ENCODE results near the gene TRIM69. TPM values are rescaled to one million over a fixed set of nuclear protein-coding genes. Genes with fewer than 3 reads are reported as not detected.
A peak's percentile ranks its signal among the peaks of the same experiment; 100 is the strongest.

The TRIM69 gene
- total and polyA plus RNA-seq, 2 of the 4 experiments (the other 2 are of a cell fraction), result 5.3 to 7.7 TPM

DNA sequence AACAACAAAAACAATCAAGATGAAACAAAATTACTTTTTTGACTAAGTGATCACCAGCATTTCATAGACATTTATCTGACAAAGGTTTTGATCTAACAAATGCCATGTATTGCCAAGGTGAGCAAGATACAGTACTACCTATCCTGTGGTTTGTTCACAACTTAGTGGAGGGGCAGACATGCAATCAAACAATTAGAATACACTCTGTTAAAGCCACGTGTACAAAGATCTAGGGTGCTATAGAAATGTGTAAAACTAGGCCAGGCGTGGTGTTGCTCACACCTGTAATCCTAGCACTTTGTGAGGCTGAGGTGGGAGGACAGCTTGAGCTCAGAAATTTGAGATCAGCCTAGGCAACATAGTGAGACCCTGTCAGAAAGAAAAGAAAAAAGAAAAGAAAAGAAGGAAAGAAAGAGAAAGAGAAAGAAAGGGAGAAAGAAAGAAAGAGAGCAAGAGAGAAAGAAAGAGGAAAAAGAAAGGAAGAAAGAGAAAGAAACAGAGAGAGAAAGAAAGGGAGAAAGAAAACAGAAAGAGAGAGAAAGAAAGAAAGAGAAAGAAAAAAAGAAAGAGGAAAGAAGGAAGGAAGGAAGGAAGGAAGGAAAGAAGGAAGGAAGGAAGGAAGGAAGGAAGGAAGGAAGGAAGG lies 1.4 kb upstream of the TRIM69 start:
- CTCF ChIA-PET, result interaction anchor here (0.8 to 2.7 kb wide), 5 partner anchors 16 to 71 kb away, joined by 3 to 16 read pairs (median 4); partner anchors contain the start of genes B2M, PATL2 and SPG11
- Histone ChIP-seq H3K9me3 (ENCODE audit: control insufficient read depth, insufficient read depth, low read length) (no peaks in the 10 kb centered on the region), H3K14ac (replicated peaks; ENCODE audit: low read depth, low read length) (no peak overlapping the region), H3K79me1 (ENCODE audit: low read depth in 1 of 2, low read length in 2 of 2) (peaks cover 0 to 16% of the 10 kb centered on the region in 2 experiments; a peak in 1 of 4 replicates), H3K23ac (ENCODE audit: low read depth, low read length) (peak overlapping the region; percentile 56; the same call in 1 of the 2 replicates), H2BK15ac (ENCODE audit: low read depth, low read length) (no peak overlapping the region; the same call in 2 of the 3 replicates), H3K27ac (ENCODE audit: insufficient read depth, low read length) (no peak overlapping the region), H2BK5ac (ENCODE audit: low read depth, low read length, poor library complexity, severe bottlenecking) (no peak overlapping the region), H3K36me3 (ENCODE audit: control insufficient read depth, insufficient read depth, low read length) (peaks cover 3% of the 10 kb centered on the region; the same call in 1 of the 2 replicates), H3K9ac (ENCODE audit: low read depth, low read length) (no peak overlapping the region), H4K5ac (ENCODE audit: low read depth, low read length) (peak overlapping the region; percentile 52; the same call in 1 of the 2 replicates), H2AFZ (replicated peaks; ENCODE audit: low read length, poor library complexity) (peak overlapping the region; percentile 58), H3K4ac (ENCODE audit: low read depth, low read length) (0 out of 2 replicates have a peak overlapping the region, but pooled peaks have one; percentile 1), H2AK5ac (ENCODE audit: low read depth, low read length) (no peak overlapping the region), H3K4me1 (ENCODE audit: control insufficient read depth, insufficient read depth, low read length) (peaks cover 6% of the 10 kb centered on the region), H3K9me1 (ENCODE audit: insufficient read depth, low read length) (peaks cover 4% of the 10 kb centered on the region; the same call in 1 of the 2 replicates), H2BK20ac (ENCODE audit: low read depth, low read length) (no peak overlapping the region; the same call in 1 of the 2 replicates), H3K56ac (ENCODE audit: extremely low read depth, insufficient read depth, low read length) (no peak overlapping the region), H4K91ac (ENCODE audit: insufficient read depth, low read depth, low read length) (no peak overlapping the region), H3K4me3 (ENCODE audit: insufficient read depth, low read depth, low read length) (no peak overlapping the region), H2AK9ac (replicated peaks; ENCODE audit: low read depth, low read length, poor library complexity) (no peak overlapping the region), H3K27me3 (ENCODE audit: control insufficient read depth, insufficient read depth, low read length) (no peaks in the 10 kb centered on the region), H2BK120ac (ENCODE audit: low read depth, low read length) (no peak overlapping the region), H3K18ac (ENCODE audit: low read depth, low read length) (no peak overlapping the region), H4K20me1 (ENCODE audit: insufficient read depth, low read length) (no peaks in the 10 kb centered on the region), H4K8ac (ENCODE audit: low read depth in 2 of 2, low read length in 2 of 2) (peak overlapping the region in 1 of 2 experiments; percentile 53; a peak in 1 of 4 replicates), H3K4me2 (ENCODE audit: low read depth, low read length) (0 out of 2 replicates have a peak overlapping the region, but pooled peaks have one; percentile 23)
- dilution Hi-C loops (cut with HindIII; ENCODE audit: low sequenced_read_pairs, unreplicated experiment) (no loop called here), intact Hi-C loops (cut with micrococcal nuclease) (loop anchor here (5.0 kb wide), 1 partner anchor 143 kb away; no protein-coding TSS in a partner anchor), in situ Hi-C loops (cut with MboI; ENCODE audit: low sequenced_read_pairs) (loop anchor here (5.0 kb wide), 2 partner anchors 68 to 153 kb away; no protein-coding TSS in a partner anchor)
- TF ChIP-seq SMC3 (IDR thresholded peaks at IDR 0.05; ENCODE audit: low read depth, low read length), result no peak
- TF ChIP-seq, protein P1, sequence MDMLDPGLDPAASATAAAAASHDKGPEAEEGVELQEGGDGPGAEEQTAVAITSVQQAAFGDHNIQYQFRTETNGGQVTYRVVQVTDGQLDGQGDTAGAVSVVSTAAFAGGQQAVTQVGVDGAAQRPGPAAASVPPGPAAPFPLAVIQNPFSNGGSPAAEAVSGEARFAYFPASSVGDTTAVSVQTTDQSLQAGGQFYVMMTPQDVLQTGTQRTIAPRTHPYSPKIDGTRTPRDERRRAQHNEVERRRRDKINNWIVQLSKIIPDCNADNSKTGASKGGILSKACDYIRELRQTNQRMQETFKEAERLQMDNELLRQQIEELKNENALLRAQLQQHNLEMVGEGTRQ (IDR thresholded peaks at IDR 0.05; ENCODE audit: low read depth, low read length), result no peak
- no peak for TF ChIP-seq CEBPB (IDR thresholded peaks at IDR 0.05; ENCODE audit: low read depth, low read length)
- TF ChIP-seq MAZ (IDR thresholded peaks at IDR 0.05; ENCODE audit: borderline replicate concordance, low read depth, low read length), result no peak
- TF ChIP-seq RAD21 (IDR thresholded peaks at IDR 0.05; ENCODE audit: low read length), result no peak
- TF ChIP-seq NFE2L2 (IDR thresholded peaks at IDR 0.05; ENCODE audit: low read depth, low read length), result no peak
- TF ChIP-seq, protein P2, sequence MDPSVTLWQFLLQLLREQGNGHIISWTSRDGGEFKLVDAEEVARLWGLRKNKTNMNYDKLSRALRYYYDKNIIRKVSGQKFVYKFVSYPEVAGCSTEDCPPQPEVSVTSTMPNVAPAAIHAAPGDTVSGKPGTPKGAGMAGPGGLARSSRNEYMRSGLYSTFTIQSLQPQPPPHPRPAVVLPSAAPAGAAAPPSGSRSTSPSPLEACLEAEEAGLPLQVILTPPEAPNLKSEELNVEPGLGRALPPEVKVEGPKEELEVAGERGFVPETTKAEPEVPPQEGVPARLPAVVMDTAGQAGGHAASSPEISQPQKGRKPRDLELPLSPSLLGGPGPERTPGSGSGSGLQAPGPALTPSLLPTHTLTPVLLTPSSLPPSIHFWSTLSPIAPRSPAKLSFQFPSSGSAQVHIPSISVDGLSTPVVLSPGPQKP (IDR thresholded peaks at IDR 0.05; ENCODE audit: borderline replicate concordance, low read depth, low read length), result no peak
- TF ChIP-seq POLR2A (IDR thresholded peaks at IDR 0.05; ENCODE audit: low read depth, low read length), result no peak
- no peak for TF ChIP-seq MXI1 (IDR thresholded peaks at IDR 0.05; ENCODE audit: borderline replicate concordance, low read depth, low read length)
- no peak for TF ChIP-seq MAFK (IDR thresholded peaks at IDR 0.05; ENCODE audit: low read depth, low read length)
- no peak for TF ChIP-seq BHLHE40 (IDR thresholded peaks at IDR 0.05; ENCODE audit: low read depth, low read length)
- no peak for TF ChIP-seq FOS (IDR thresholded peaks at IDR 0.05; ENCODE audit: low read depth, low read length)
- TF ChIP-seq CHD1 (IDR thresholded peaks at IDR 0.05; ENCODE audit: low read depth, low read length), result no peak
- DNase-seq, result no peak
- WGBS, 2 experiments (ENCODE audit: extremely low coverage in 2 of 2, insufficient read length in 1 of 2), result no CpG with 5 or more reads among the region's 2 CpGs
- ATAC-seq (ENCODE audit: low read depth), result no peak
- BruUV-seq (replicated peaks), result no TSS peak
- POLR2A ChIA-PET (ENCODE audit: unreplicated experiment), result interaction anchor here (1.2 kb wide), 1 partner anchor 24 kb away, joined by 5 read pairs; the partner anchor contains the start of genes B2M and PATL2

Data from IMR-90 (cell line).